A673 (cell line): Measurements from ENCODE around the gene FCER1G. TPM values are rescaled to one million over a fixed set of nuclear protein-coding genes. Genes with fewer than 3 reads are reported as not detected.

ENCODE experiments used
- BruUV-seq: library from RNA; stranded (reverse); fragments of 400-500 nt; replicated peaks from 2 replicates; lab custom pipeline; 2021; lab: Mats Ljungman, UMichigan
- CTCF ChIA-PET: fragments of 300-600 bp; sonication (Branson Sonifier 250); formaldehyde crosslinking; loops from one replicate; lab custom pipeline; 2022; ENCODE audit warnings: antibody characterized with exemption; lab: Charles Lee
- POLR2A ChIA-PET: fragments of 300-600 bp; sonication (Branson Sonifier 250); formaldehyde crosslinking; loops from one replicate; lab custom pipeline; 2022; ENCODE audit warnings: antibody characterized with exemption; ENCODE audit not compliant: low non-redundant PET; lab: Charles Lee
- DNase-seq: peaks from one replicate; pipeline ENCODE4 v3.0.0-alpha.2; 2015; ENCODE audit warnings: low spot score
- H3K27ac ChIP-seq: fragments of 200-600 bp; sonication (generic); 2 replicates; pipeline ENCODE4 v1.5.1; 2016; ENCODE audit warnings: mixed run types, low read depth, mild to moderate bottlenecking, mixed read lengths, antibody characterized with exemption, low read length; ENCODE audit not compliant: poor library complexity, severe bottlenecking
- H3K27me3 ChIP-seq: fragments of 200-600 bp; sonication (generic); replicated peaks from 2 replicates; pipeline ENCODE4 v1.6.1; 2017; ENCODE audit warnings: mixed run types, low read depth, mild to moderate bottlenecking, mixed read lengths, antibody characterized with exemption, low read length; ENCODE audit not compliant: insufficient read depth, poor library complexity
- H3K36me3 ChIP-seq: fragments of 200-600 bp; sonication (generic); 2 replicates; pipeline ENCODE4 v1.6.1; 2016; ENCODE audit warnings: mixed run types, mild to moderate bottlenecking, mixed read lengths, antibody characterized with exemption, low read length; ENCODE audit not compliant: insufficient read depth, poor library complexity, severe bottlenecking
- H3K4me1 ChIP-seq: fragments of 200-600 bp; sonication (generic); 2 replicates; pipeline ENCODE4 v1.6.1; 2017; ENCODE audit warnings: mixed run types, mild to moderate bottlenecking, mixed read lengths, antibody characterized with exemption, low read length; ENCODE audit not compliant: insufficient read depth, poor library complexity, severe bottlenecking
- H3K4me3 ChIP-seq: fragments of 200-600 bp; sonication (generic); 2 replicates; pipeline ENCODE4 v1.5.1; 2016; ENCODE audit warnings: low read depth, mixed run types, mild to moderate bottlenecking, mixed read lengths, low read length; ENCODE audit not compliant: poor library complexity, severe bottlenecking
- H3K9me3 ChIP-seq: fragments of 200-600 bp; sonication (generic); 2 replicates; pipeline ENCODE4 v1.6.1; 2016; ENCODE audit warnings: mixed run types, low read depth, mild to moderate bottlenecking, mixed read lengths, antibody characterized with exemption, low read length; ENCODE audit not compliant: poor library complexity, severe bottlenecking
- CTCF ChIP-seq: fragments of 300-800, 200-600 bp; sonication (generic); conservative IDR thresholded peaks from 2 replicates; pipeline ENCODE4 v1.5.1; 2017; ENCODE audit warnings: low read depth, mild to moderate bottlenecking, antibody characterized with exemption, low read length, moderate library complexity, mixed read lengths
- EZH2 ChIP-seq: fragments of 200-600 bp; sonication (generic); IDR thresholded peaks from 2 replicates; pipeline ENCODE4 v1.6.1; 2017; ENCODE audit warnings: borderline replicate concordance, low read depth, mild to moderate bottlenecking, mixed read lengths, antibody characterized with exemption, low read length; ENCODE audit not compliant: poor library complexity, severe bottlenecking
- intact Hi-C: fragments of 100-400 bp; cut with micrococcal nuclease; formaldehyde crosslinking; loops from one replicate; pipeline ENCODE4 v1.10.0; 2022; ENCODE audit not compliant: unreplicated experiment
- total RNA-seq: library from RNA; stranded (reverse); gene quantifications from 2 replicates; pipeline ENCODE4 v1.2.3, GENCODE V29; 2021

Gene FCER1G
- total RNA-seq, 1 experiment from 2014 or later = 1.5 TPM

GRCh38 chr1:161233102-161233501 lies 18.0 kb downstream of the FCER1G start:
- H3K9me3 ChIP-seq = no peaks in the 10 kb centered on the region
- no peak for DNase-seq
- no TSS peak for BruUV-seq
- CTCF ChIA-PET = no interaction called here
- no peak overlapping the region for H3K4me3 ChIP-seq
- TF ChIP-seq EZH2 (no peak), CTCF (no peak)
- H3K27ac ChIP-seq = no peak overlapping the region
- POLR2A ChIA-PET = no interaction called here
- no peaks in the 10 kb centered on the region for H3K27me3 ChIP-seq
- H3K4me1 ChIP-seq = no peaks in the 10 kb centered on the region
- intact Hi-C loops = no loop called here
- peaks cover 16% of the 10 kb centered on the region for H3K36me3 ChIP-seq

GRCh38 chr1:161235957-161236775 lies 21.1 kb downstream of the FCER1G start:
- no peak for DNase-seq
- Histone ChIP-seq H3K4me3 (no peak overlapping the region), H3K36me3 (no peaks in the 10 kb centered on the region), H3K27ac (no peak overlapping the region), H3K9me3 (no peaks in the 10 kb centered on the region), H3K4me1 (no peaks in the 10 kb centered on the region), H3K27me3 (no peaks in the 10 kb centered on the region)
- CTCF ChIA-PET = interaction anchor here (0.6 kb wide), 2 partner anchors 56 to 70 kb away, joined by 5 to 6 read pairs; no protein-coding TSS in a partner anchor
- POLR2A ChIA-PET = no interaction called here
- BruUV-seq = no TSS peak
- TF ChIP-seq CTCF (no peak), EZH2 (no peak)
- intact Hi-C loops = no loop called here

GRCh38 chr1:161238039-161238473 lies 23.0 kb downstream of the FCER1G start, which contains the start of gene NR1I3:
NR1I3 (minus strand) TSS chr1:161238203; CDS start chr1:161236565, 1,638 bp downstream.
- no peak for DNase-seq
- intact Hi-C loops = no loop called here
- Histone ChIP-seq H3K4me3 (no peak within 1 kb of the TSS), H3K36me3 (no peaks in the 10 kb centered on the region), H3K27me3 (no peaks in the 10 kb centered on the region), H3K9me3 (no peaks in the 10 kb centered on the region), H3K27ac (no peak within 1 kb of the TSS), H3K4me1 (no peaks in the 10 kb centered on the region)
- ChIA-PET POLR2A (no interaction called here), CTCF (interaction anchor here (1.0 kb wide), 1 partner anchor 12 kb away, joined by 4 read pairs; the partner anchor contains the start of gene TOMM40L)
- no peak for TF ChIP-seq CTCF
- no peak for TF ChIP-seq EZH2
- no TSS peak for BruUV-seq
